Mucosa of stomach (tissue), 1 donor: Measurements from ENCODE around the gene SLC4A1AP.
"Not testable (repeated sequence)": the region's sequence is repeated elsewhere in the genome, so short reads cannot be mapped to it uniquely, and the experiment has no call there.

Source experiments
- H3K27me3 ChIP-seq: one replicate; pipeline ENCODE4 v1.7.0; 2013; ENCODE audit warnings: mild to moderate bottlenecking, low read length; ENCODE audit not compliant: control insufficient read depth, insufficient read depth
- H3K36me3 ChIP-seq: one replicate; pipeline ENCODE4 v1.7.0; 2013; ENCODE audit warnings: low read length; ENCODE audit not compliant: control insufficient read depth, insufficient read depth
- H3K4me1 ChIP-seq: one replicate; pipeline ENCODE4 v1.7.0; 2013; ENCODE audit warnings: mild to moderate bottlenecking, low read length; ENCODE audit not compliant: control insufficient read depth, insufficient read depth
- H3K4me3 ChIP-seq: one replicate; pipeline ENCODE4 v1.7.0; 2013; ENCODE audit warnings: low read length
- H3K9ac ChIP-seq: one replicate; pipeline ENCODE4 v1.7.0; 2013; ENCODE audit warnings: mild to moderate bottlenecking, low read length, moderate library complexity
- H3K9me3 ChIP-seq: one replicate; pipeline ENCODE4 v1.7.0; 2013; ENCODE audit warnings: mild to moderate bottlenecking, low read length, moderate library complexity; ENCODE audit not compliant: control insufficient read depth
- donor health status: Pancreatic carcinoma.

The SLC4A1AP gene

GRCh38 chr2:27685006-27685405 lies 21.3 kb downstream of the SLC4A1AP start:
- H3K36me3 ChIP-seq, H3K4me1 ChIP-seq, H3K9ac ChIP-seq, H3K9me3 ChIP-seq, H3K27me3 ChIP-seq, H3K4me3 ChIP-seq: not testable (repeated sequence)

- Histone ChIP-seq H3K4me3 (no peak overlapping the region), H3K4me1 (peaks cover 7% of the 10 kb centered on the region), H3K9me3 (no peaks in the 10 kb centered on the region), H3K27me3 (no peaks in the 10 kb centered on the region), H3K9ac (no peak overlapping the region), H3K36me3 (no peaks in the 10 kb centered on the region)
These were observed 21.9 kb downstream of the SLC4A1AP start for GRCh38 chr2:27685577-27685976.

- Histone ChIP-seq H3K4me3 (no peak overlapping the region), H3K9ac (no peak overlapping the region), H3K36me3 (no peaks in the 10 kb centered on the region), H3K9me3 (no peaks in the 10 kb centered on the region), H3K27me3 (no peaks in the 10 kb centered on the region), H3K4me1 (peaks cover under 1% of the 10 kb centered on the region)
These were observed 23.5 kb downstream of the SLC4A1AP start for GRCh38 chr2:27687232-27687631.

GRCh38 chr2:27689424-27689823 lies 25.7 kb downstream of the SLC4A1AP start:
- Histone ChIP-seq H3K4me3 (no peak overlapping the region), H3K27me3 (no peaks in the 10 kb centered on the region), H3K4me1 (no peaks in the 10 kb centered on the region), H3K9ac (no peak overlapping the region), H3K36me3 (no peaks in the 10 kb centered on the region), H3K9me3 (no peaks in the 10 kb centered on the region)

GRCh38 chr2:27690052-27690451 lies 26.4 kb downstream of the SLC4A1AP start:
- Histone ChIP-seq H3K4me1 (no peaks in the 10 kb centered on the region), H3K36me3 (no peaks in the 10 kb centered on the region), H3K4me3 (no peak overlapping the region), H3K9ac (no peak overlapping the region), H3K9me3 (no peaks in the 10 kb centered on the region), H3K27me3 (no peaks in the 10 kb centered on the region)

- H3K4me3 ChIP-seq, result no peak overlapping the region
- no peaks in the 10 kb centered on the region for H3K9me3 ChIP-seq
- no peaks in the 10 kb centered on the region for H3K27me3 ChIP-seq
- no peak overlapping the region for H3K9ac ChIP-seq
- H3K4me1 ChIP-seq, result no peaks in the 10 kb centered on the region
- no peaks in the 10 kb centered on the region for H3K36me3 ChIP-seq
These were observed 34.0 kb downstream of the SLC4A1AP start for GRCh38 chr2:27697660-27698059.

- Histone ChIP-seq H3K36me3 (no peaks in the 10 kb centered on the region), H3K4me3 (no peak overlapping the region), H3K9ac (no peak overlapping the region), H3K4me1 (peaks cover 23% of the 10 kb centered on the region), H3K27me3 (no peaks in the 10 kb centered on the region), H3K9me3 (no peaks in the 10 kb centered on the region)
These were observed 38.0 kb downstream of the SLC4A1AP start for GRCh38 chr2:27701676-27702075.

- H3K9me3 ChIP-seq, result no peaks in the 10 kb centered on the region
- H3K9ac ChIP-seq, result no peak overlapping the region
- no peaks in the 10 kb centered on the region for H3K27me3 ChIP-seq
- no peak overlapping the region for H3K4me3 ChIP-seq
- no peaks in the 10 kb centered on the region for H3K36me3 ChIP-seq
- H3K4me1 ChIP-seq, result peaks cover 28% of the 10 kb centered on the region
These were observed 38.6 kb downstream of the SLC4A1AP start for GRCh38 chr2:27702302-27702701.

- Histone ChIP-seq H3K9ac (no peak overlapping the region), H3K9me3 (no peaks in the 10 kb centered on the region), H3K4me1 (peaks cover 28% of the 10 kb centered on the region), H3K27me3 (no peaks in the 10 kb centered on the region), H3K36me3 (no peaks in the 10 kb centered on the region), H3K4me3 (no peak overlapping the region)
These were observed 40.1 kb downstream of the SLC4A1AP start for GRCh38 chr2:27703638-27704341.

- peaks cover 28% of the 10 kb centered on the region for H3K4me1 ChIP-seq
- no peaks in the 10 kb centered on the region for H3K27me3 ChIP-seq
- no peaks in the 10 kb centered on the region for H3K9me3 ChIP-seq
- H3K36me3 ChIP-seq, result no peaks in the 10 kb centered on the region
- H3K9ac ChIP-seq, result no peak overlapping the region
- H3K4me3 ChIP-seq, result no peak overlapping the region
These were observed 40.7 kb downstream of the SLC4A1AP start for GRCh38 chr2:27704342-27704876.

- peaks cover 28% of the 10 kb centered on the region for H3K4me1 ChIP-seq
These were observed 42.3 kb downstream of the SLC4A1AP start for GRCh38 chr2:27705851-27706622.

GRCh38 chr2:27707462-27708256 lies 44.0 kb downstream of the SLC4A1AP start:
- no peaks in the 10 kb centered on the region for H3K27me3 ChIP-seq
- H3K9me3 ChIP-seq, result no peaks in the 10 kb centered on the region
- peaks cover 28% of the 10 kb centered on the region for H3K4me1 ChIP-seq
- H3K9ac ChIP-seq, result no peak overlapping the region
- no peaks in the 10 kb centered on the region for H3K36me3 ChIP-seq
- no peak overlapping the region for H3K4me3 ChIP-seq

More at GRCh38 chr2:27705851-27706622, 42.3 kb downstream of the SLC4A1AP start:
- Histone ChIP-seq H3K9me3 (no peaks in the 10 kb centered on the region), H3K9ac (peak overlapping the region; percentile 55), H3K4me3 (no peak overlapping the region), H3K27me3 (no peaks in the 10 kb centered on the region), H3K36me3 (no peaks in the 10 kb centered on the region)
